Vagina (tissue), 2 donors: ENCODE results near the gene GABRA5. TPM values are rescaled to one million over a fixed set of nuclear protein-coding genes. Genes with fewer than 3 reads are reported as not detected.

Source experiments
- DNase-seq, 2 donors: peaks; one replicate each; pipeline ENCODE4 v3.0.0-alpha.2; 2017; ENCODE audit errors: extremely low spot score in 2 of 2
- H3K27ac ChIP-seq: fragments of 200-600 bp; sonication (generic); one replicate; pipeline ENCODE4 v1.5.1; 2019
- H3K27me3 ChIP-seq: fragments of 200-600 bp; sonication (generic); one replicate; pipeline ENCODE4 v1.5.1; 2019
- H3K36me3 ChIP-seq, 2 donors: fragments of 200-600 bp; sonication (generic); one replicate each; pipeline ENCODE4 v1.5.1; 2017 to 2019
- H3K4me1 ChIP-seq: fragments of 200-600 bp; sonication (generic); one replicate; pipeline ENCODE4 v1.5.1; 2019
- H3K4me3 ChIP-seq, 2 donors: fragments of 200-600 bp; sonication (generic); 1 replicate in 1 of 2; 2 replicates in 1 of 2; pipeline ENCODE4 v1.5.1; 2016 to 2019
- H3K9me3 ChIP-seq: fragments of 200-600 bp; sonication (generic); one replicate; pipeline ENCODE4 v1.5.1; 2019
- CTCF ChIP-seq, 3 experiments: fragments of 450-650 bp in 2 of 3; fragments of 200-600 bp in 1 of 3; sonication (generic) in 1 of 3; IDR thresholded peaks; one replicate each; pipeline ENCODE4 v1.5.1; 2017 to 2019; ENCODE audit warnings: antibody characterized with exemption in 3 of 3, mild to moderate bottlenecking in 2 of 3, moderate library complexity in 2 of 3
- POLR2A ChIP-seq, 2 donors: fragments of 450-650 bp; IDR thresholded peaks; one replicate each; pipeline ENCODE4 v1.6.1; 2017; ENCODE audit warnings: antibody characterized with exemption in 2 of 2, mild to moderate bottlenecking in 2 of 2, moderate library complexity in 2 of 2
- POLR2AphosphoS5 ChIP-seq, 2 donors: sonication (generic); formaldehyde crosslinking; IDR thresholded peaks; one replicate each; pipeline ENCODE4 v1.9.0; 2017; ENCODE audit warnings: antibody characterized with exemption in 2 of 2, mild to moderate bottlenecking in 2 of 2, low read depth in 1 of 2; ENCODE audit not compliant: insufficient read depth in 1 of 2
- intact Hi-C: fragments of 100-400 bp; cut with DNase I; formaldehyde crosslinking; loops from one replicate; pipeline ENCODE4 v1.15.1; 2023
- total RNA-seq: library from RNA; depleted of rRNA; stranded (reverse); fragments of >200 nt; gene quantifications from one replicate; pipeline ENCODE4 v1.2.3, GENCODE V29; 2016

GABRA5 gene
- total RNA-seq, 1 donor from 2014 or later: not detected

- no peak for DNase-seq
- Histone ChIP-seq H3K27ac (no peak overlapping the region), H3K9me3 (no peaks in the 10 kb centered on the region), H3K4me1 (no peaks in the 10 kb centered on the region), H3K27me3 (no peaks in the 10 kb centered on the region), H3K4me3 (no peak overlapping the region), H3K36me3 (no peaks in the 10 kb centered on the region)
- no peak for TF ChIP-seq POLR2AphosphoS5 (IDR thresholded peaks at IDR 0.05; ENCODE audit: insufficient read depth in 1 of 2, low read depth in 1 of 2)
- TF ChIP-seq POLR2A (IDR thresholded peaks at IDR 0.05): no peak
- TF ChIP-seq CTCF (IDR thresholded peaks at IDR 0.05): no peak
- intact Hi-C loops: no loop called here
Observed at GRCh38 chr15:26996250-26996649, 129.4 kb downstream of the GABRA5 start.

Other genes starting within 250 kb of the GABRA5 start
- gene GABRB3, start 94.0 kb upstream of the GABRA5 start, total RNA-seq: not detected
- gene GABRG3, start 104.1 kb downstream of the GABRA5 start, total RNA-seq: not detected